SIG-M5 (cell line): Measurements from ENCODE around the gene CALR3.
"Not testable (repeated sequence)": the region's sequence is repeated elsewhere in the genome, so short reads cannot be mapped to it uniquely, and the experiment has no call there.

Experiments used
- DNase-seq: peaks from one replicate; lab custom pipeline; 2025; lab: John Stamatoyannopoulos, UW

Gene CALR3

DNA sequence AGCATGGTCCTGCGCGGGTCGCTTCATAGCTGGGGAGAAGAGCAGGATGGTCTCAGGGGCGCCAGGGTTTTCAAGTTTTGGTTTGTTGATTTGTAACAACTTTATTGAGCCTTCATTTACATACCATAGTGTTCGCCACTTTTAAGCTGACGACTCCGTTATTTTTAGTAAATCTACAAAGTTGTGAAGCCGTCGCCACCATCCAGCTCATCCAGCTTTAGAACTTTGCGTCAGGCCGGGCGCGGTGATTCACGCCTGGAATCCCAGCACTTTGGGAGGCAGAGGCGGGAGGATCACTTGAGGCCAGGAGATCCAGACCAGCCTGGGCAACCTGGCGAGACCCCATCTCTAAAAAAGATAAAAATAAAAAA is 631 bp upstream of the CALR3 start:
- DNase-seq, result no peak

DNA sequence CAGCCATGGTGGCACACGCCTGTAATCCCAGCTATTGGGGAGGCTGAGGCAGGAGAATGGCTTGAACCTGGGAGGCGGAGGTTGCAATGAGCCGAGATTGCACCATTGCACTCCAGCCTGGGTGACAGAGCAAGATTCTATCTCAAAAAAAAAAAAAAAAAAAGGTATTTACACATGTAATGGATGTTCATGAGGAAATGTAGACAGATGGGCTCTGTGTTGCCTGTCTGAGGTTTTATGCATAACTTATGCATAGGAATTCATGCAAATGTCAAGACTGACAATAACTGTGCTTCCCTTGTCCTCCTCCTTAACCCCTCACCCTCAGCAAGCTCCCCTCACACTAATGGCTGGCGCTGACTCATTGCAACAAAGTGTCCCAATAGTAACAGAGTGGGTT is 9.5 kb downstream of the CALR3 start:
- DNase-seq, result not testable (repeated sequence)

DNA sequence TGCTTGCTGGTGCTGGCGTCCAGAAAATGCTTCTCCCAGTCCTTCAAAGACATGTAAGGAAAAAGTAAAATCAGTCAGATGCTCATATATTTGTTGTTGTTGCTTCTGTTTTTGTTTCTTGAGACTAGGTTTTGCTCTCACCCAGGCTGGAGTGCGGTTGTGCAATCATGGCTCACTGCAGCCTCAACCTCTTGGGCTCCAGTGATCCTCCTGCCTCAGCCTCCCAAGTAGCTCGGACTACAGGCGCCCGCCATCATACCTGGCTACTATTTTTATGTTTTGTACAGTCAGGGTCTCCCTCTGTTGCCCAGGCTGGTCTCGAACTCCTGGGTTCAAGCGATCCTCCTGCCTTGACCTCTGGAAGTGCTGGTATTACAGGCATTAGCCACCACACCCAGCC is 13.2 kb downstream of the CALR3 start:
- no peak for DNase-seq

DNA sequence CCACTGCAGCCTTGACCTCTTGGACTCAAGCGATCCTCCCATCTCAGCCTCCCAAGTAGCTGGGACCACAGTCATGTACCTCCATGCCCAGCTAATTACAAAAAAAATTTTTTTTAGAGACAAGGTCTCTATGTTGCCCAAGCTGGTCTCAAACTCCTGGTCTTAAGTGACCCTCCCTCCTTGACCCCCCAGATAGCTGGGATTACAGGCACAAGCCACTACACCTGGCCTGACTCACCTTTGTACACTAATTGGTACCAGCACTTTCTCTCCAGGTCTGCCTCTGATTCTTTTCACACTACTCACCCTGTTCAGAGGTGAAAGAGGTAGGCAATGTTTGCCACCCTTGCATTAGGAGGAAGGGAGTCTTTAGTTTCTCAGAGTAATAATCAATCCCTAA is 18.7 kb downstream of the CALR3 start:
- DNase-seq, result no peak

DNA sequence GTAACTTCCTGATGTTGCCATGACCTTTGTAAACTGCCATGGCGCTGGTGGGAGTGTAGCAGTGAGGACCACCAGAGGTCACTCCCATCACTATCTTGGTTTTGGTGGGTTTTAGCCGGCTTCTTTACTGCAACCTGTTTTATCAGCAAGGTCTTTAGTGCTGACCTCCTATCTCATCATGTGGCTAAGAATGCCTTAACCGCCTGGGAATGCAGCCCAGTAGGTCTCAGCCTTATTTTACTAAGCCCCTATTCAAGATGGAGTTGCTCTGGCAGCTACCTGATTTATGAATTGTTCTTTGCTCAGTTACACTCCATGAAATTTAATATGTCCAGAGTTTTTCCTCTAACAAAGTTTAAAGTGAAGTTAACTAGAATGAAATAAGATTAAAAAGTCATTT is 19.6 kb downstream of the CALR3 start:
- no peak for DNase-seq

DNA sequence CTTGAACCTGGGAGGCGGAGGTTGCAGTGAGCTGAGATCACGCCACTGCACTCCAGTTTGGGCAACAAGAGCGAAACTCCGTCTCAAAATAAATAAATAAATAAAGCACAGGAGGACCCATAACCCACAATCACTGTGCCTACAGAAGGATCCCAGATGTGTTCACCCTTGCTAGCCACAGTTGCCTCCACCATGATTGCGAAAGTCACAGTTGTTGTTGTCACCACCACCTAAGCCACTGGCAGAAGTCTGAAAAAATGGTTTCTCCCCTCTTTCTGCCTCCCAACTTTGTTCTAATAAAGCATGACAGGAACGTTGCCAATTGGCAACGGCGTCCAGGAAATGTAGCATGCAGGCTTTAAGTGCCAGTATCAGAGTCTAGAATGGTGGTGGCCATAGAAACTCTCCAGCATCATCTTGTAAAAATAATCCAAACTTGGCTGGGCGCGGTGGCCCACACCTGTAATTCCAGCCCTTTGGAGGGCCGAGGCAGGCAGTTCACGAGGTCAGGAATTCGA is 22.0 kb downstream of the CALR3 start:
- DNase-seq, result no peak

DNA sequence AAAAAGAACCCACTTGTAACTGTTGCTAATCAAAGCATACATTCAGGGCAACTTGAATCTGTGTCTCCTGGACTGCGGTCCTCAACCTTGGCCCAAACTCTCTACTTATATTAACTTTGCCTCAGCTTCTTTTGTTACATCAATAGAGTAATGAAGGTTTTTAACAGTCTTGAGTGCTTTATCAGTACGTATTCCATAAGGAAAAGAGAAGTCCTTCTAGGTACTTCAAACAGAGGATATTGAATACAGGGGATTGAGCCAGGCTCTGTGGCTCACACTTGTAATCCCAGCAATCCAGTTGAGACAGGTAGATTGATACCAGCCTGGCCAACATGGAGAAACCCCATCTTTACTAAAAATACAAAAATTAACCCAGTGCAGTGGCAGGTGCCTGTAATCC is 23.0 kb downstream of the CALR3 start:
- DNase-seq, result no peak

DNA sequence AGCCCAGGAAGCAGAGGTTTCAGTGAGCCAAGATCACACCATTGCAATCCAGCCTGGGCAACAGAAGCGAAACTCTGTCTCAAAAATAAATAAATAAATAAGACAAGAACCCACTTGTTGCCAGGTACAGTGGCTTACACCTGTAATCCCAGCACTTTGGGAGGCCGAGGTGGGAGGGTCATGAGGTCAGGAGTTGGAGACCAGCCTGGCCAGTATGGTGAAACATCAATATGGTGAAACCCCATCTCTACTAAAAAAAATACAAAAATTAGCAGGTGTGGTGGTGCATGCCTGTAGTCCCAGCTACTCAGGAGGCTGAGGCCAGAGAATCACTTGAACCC is 23.4 kb downstream of the CALR3 start:
- DNase-seq, result not testable (repeated sequence)

DNA sequence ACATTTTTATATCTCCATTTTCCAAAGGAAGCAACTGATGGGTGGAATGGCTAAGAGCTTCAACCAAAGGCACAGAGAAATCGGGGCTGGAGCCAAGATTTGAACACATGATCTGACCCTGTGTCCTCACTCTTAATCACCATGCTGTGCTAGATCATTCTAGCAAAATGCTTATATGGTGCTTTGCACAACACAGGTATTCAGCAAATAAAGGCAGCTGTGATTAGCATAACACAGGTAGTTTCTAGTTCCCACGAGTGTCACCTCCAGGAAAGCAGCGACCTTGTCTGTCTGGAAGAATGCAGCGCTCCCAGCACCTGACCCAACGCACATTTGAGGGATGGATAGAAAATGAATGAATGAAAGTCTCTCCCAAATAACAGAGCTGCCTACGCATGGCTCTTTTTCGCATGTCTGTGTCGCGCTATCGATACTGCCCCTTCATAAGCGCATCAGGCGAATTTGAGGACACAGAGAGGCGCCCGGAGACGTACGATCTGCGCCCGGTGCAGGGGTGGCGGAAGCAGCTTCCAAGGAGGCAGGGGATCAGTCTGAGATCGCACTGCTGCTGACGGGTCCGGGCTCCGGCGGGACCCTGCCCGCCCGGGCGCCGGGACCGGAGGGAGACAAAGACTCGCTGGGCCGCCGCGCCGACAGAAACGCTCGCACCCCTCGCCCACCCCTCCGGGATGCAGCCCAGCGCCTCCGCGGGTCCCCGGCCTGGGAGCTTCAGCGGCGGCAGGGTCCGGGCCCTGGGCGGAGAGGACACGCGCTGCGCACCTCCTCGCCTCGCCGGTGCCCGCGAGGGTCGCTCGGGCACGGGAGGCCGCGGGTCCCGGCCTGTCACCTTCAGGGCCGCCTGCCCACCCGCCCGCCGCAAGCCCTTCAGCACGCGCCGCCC is 24.8 kb downstream of the CALR3 start:
- no peak for DNase-seq

DNA sequence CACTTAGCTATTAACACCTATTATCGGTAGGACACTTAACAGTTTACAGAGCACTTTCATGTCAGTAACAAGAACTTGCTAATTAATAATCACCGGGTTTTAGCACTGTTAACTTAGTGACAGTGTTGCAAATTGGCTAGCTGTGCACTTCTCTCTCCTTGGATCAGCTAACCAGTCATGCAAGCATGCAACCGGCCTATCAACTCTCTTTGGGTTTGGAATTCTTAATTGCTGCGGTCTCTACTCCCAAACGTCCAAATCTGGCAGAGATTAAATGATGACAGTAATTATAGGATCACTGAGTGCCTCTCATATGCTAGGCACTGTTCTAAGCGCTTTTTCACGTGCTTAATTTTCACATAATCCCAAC is 25.4 kb downstream of the CALR3 start:
- no peak for DNase-seq

DNA sequence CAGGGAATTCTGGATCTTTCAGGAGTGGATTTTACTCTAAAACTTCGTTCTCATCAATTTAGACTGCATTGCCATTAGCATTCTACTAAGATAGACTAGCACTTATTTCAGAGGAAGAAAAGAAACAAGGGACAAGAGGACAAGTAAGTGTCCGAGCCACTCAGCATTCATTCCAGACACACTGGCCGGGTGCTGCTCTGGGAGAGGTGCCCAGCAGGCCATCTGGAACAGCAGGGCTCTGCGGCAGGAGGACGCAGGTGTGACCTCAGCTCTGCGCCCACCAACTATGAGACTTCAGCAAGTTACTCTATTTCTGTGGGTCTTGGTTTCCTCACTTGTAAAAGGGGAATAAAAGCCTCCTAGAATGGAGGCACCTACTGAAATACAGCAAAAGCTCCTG is 28.4 kb downstream of the CALR3 start:
- DNase-seq, result no peak

DNA sequence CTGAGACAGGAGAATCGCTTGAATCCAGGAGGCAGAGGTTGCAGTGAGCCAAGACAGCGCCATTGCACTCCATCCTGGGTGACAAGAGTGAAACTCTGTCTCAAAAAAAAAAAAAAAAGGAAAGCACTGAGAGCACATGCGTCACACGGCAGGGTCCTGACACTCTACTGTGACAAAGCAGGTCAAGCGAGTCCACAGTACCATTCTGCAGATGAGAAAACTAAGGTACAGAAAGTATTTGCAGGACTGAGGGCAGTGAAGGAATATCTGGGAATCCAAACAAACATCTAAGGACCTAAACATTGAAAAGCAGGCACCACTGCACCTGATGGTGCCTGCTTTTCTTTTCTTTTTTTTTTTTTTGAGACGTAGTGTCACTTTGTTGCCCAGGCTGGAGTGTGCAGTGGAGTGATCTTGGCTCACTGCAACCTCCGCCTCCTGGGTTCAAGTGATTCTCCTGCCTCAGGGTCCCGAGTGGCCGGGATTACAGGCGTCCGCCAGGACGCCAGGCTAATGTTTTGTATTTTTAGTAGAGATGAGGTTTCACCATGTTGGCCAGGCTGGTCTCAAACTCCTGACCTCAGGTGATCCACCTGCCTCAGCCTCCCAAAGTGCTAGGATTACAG is 29.1 kb downstream of the CALR3 start:
- DNase-seq, result not testable (repeated sequence)

DNA sequence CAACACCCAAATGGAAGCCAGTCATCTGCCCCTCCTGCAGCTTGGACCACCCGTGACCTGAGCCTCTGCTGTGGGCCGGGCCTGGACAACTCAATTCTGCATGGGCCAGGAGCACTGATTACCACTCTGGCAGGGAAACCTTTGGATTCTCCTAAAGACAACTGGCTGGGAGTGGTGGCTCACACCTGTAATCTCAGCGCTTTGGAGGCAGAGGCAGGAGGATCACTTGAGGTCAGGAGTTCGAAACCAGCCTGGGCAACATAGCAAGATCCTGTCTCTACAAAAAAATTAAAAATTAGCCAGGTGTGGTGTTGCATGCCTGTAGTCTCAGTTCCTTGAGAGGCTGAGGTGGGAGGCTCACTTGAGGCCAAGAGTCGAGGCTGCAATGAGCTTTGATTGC is 30.7 kb downstream of the CALR3 start:
- no peak for DNase-seq

DNA sequence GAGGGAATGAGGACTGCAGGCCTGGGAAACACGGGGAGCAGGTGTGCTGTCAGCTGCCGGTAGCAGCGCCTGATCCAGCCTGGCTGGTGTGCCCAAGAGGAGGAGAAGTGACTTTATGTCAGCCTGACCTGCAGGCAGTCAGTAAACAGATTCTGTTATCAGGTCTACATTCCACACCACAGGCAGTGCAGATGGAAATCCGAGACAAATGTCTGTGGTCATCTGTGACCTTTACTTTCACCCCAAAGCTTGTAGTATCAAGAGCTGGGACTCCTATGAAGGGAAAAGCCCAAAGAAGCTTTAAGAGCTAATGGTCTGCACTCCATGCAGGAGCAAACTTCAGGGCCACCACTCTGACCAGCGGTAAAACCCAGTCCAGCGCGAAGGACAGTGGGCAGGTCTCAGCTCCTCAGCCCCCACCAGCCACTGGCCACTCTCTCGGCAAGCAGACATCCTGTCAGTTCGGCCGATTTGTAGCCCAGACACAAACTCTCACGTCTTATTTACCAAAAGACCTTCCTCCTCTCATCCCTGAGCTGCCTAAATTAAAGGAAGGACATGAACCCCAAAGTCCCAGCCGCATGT is 31.9 kb downstream of the CALR3 start:
- no peak for DNase-seq

DNA sequence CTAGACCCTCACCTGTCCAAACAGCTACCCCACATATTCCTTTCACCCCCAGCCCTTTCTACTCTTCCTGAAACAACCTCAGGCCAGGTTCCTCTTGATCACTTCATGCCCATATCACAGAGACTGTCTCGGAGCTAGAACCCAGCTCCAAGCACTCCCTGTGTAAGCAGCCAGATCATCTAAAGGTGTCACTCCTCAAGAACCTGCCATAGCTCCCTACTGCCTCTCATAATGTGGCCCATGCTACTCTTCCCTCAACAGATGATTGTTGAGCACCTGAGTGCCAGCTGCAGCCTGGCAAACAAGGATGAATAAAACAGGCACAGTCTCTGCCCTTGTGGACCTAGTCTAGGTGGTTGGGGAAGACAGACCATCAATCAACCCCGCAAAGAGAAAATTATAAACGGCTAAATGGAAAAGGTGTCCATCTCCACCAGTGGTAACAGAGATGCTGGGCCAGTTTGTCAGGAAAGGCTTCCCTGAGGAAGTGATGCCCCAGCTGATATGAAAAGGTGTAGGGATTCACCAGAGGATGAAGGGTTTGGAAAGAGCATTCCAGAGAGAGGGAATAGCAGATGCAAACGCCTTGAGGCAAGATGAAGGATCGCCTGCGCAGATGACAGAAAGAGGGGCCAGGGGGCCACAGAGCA is 32.5 kb downstream of the CALR3 start:
- DNase-seq, result no peak

DNA sequence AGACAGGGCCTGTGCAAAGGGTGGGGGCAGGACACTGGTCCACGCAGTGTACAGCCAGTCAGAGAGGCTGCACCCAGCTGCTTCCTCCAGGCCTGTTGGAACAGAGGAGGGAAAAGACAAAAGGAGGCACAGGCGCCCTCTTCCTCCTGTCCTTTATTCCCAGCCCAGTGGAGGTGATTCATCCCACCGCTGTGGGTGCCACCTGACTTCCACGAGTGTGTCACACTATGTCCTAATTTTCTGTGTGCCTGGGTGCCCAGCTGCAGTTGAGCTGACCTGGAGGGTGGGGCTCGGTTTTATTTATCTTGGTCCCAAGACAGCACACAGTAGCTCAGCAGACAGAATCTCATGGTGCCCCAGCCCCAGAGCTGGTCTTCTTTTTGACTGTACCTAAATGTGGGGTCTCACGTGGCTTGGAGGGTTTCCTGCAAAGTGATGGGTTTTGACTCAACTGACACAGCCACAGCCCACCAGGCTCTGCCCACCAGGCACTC is 33.2 kb downstream of the CALR3 start:
- DNase-seq, result no peak

DNA sequence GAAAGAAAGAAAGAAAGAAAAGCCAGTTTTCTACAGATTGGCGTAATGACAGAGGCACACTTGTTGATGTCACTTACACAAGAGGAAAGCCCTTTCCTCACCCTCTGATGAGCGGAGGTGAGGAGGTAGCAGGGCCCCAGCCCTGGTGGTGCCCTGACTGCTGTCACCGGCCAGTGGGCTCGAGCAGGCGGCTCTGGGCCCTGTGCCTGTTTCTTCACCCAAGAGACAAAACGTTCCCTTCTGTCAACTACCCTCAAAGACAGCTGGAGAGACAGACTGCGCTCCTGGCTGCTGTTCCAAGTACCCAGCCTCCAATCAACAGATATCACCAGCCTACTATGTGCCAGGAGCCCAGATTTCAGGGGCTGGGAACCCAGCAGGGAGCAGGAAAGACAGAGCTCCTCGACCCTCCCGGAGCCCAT is 34.3 kb downstream of the CALR3 start:
- no peak for DNase-seq

DNA sequence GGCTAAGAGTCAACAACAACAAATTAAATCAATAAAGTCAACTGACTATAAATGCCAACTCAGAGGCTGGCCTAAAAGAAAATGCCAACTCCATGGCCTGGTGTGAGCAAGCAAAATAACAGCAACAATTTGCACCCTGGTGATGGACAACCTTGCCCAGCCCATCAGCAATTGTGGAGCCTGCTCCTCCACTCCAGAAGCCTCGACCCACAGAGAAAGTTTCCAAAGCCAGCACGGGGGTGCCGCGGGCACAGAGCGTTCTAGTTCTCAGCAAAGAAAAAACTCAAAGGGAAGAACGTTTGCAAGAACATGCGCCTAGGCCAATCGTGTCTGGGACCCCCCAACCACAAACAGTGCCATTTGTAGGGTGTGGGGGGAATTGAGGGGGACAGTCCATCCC is 35.5 kb downstream of the CALR3 start:
- no peak for DNase-seq

DNA sequence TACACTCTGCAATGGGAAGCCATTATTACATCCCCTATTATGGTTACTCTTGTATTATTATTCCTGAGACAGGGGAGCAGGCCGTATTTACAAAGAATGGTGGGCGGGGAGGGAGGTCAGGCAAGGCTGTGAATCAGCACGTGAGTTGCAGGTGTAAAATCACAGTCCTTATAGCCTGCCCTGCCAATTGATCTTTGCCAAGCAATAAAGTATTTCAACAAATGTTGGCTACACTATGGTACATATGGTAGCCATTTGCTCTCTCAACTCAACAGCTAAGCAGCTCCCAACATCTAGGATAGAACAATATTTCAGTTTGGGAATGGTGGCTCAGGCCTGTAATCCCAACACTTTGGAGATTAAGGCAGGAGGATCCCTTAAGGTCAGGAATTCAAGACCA is 36.3 kb downstream of the CALR3 start:
- no peak for DNase-seq

DNA sequence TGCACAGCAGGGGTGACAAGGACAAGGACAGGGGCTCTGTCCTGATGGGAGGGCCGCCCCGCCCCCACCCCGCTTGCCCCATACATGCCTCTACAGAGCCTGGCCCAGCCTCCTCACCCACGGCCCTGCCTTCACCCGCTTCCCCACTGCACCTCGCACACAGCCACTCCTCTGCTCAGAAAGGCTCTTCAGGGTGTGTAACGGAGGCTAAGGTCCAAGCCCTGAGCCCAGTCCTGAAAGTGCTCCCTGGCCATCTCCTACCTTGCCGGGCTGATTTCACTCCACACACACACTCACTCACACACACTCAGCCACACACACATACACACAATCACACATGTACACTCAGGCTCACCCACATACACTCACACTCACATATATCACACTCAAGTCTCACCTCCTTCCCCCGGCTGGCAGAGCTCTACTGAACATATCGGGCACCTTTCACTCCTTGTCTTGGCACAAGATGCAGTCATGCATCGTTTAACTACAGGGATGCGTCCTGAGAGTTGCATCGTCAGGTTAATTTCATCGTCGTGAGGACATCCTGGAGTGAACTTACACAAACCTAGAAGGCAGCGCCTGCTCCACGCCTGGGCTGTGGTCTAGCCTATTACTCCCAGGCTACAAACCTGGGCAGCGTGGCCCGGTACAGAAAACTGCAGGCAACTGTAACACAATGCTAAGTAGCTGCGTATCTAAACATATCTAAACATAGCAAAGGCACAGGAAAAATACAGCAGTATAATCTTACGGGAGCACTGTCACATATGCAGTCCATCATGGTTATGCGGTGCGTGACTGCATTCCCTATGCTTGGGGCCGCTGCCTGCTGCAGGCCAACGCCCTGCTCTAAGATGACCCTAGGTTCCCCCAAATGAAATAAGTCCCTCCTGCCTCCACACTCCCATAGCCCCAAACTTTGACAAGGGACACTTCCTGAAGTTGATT is 37.3 kb downstream of the CALR3 start:
- no peak for DNase-seq

DNA sequence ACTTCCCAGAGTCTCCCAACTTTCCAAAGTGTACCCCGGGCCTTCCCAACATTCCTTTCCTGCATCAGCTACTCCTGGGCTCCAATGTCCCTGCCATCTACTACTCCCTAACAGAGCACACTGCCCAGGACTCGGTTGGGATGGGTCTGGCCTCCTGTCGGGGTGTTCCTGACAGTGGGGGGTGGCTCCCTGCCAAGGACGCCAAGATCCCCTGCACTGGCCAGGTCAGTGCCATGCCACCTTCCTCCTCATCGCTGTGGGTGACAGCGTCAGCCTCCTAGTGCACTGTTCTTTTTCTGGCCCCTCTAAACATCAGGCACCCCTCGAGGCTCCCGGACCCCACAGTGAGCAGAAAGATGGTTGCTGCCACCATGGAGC is 38.0 kb downstream of the CALR3 start:
- no peak for DNase-seq
